NCI-H1105 treated with DMSO at 0.1 percent for 48 hours (cell line): ENCODE results near the gene MRPS24.
"Not testable (repeated sequence)": the region's sequence is repeated elsewhere in the genome, so short reads cannot be mapped to it uniquely, and the experiment has no call there.

Source experiments
- DNase-seq: peaks from one replicate; lab custom pipeline; 2025; lab: John Stamatoyannopoulos, UW

The MRPS24 gene

DNA sequence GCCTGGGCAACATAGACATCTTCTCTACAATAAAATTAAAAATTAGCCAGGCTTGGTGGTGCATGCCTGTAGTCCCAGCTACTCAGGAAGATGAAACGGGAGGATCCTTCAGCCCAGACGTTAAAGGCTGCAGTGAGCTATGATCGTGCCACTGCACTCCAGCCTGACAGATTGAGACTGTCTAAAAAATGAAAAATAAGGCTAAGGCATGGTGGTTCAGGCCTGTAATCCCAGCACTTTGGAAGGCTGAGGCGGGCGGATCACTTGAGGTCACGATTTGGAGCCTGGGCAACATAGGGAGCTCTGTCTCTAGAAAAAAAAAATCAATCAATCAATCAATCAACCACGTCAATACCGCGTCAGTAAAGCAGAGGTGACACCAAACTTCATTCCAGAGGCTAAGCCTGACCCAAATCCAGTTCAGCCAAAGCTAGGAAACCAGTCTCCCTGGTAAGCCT lies 31.1 kb downstream of the MRPS24 start:
- DNase-seq: no peak

DNA sequence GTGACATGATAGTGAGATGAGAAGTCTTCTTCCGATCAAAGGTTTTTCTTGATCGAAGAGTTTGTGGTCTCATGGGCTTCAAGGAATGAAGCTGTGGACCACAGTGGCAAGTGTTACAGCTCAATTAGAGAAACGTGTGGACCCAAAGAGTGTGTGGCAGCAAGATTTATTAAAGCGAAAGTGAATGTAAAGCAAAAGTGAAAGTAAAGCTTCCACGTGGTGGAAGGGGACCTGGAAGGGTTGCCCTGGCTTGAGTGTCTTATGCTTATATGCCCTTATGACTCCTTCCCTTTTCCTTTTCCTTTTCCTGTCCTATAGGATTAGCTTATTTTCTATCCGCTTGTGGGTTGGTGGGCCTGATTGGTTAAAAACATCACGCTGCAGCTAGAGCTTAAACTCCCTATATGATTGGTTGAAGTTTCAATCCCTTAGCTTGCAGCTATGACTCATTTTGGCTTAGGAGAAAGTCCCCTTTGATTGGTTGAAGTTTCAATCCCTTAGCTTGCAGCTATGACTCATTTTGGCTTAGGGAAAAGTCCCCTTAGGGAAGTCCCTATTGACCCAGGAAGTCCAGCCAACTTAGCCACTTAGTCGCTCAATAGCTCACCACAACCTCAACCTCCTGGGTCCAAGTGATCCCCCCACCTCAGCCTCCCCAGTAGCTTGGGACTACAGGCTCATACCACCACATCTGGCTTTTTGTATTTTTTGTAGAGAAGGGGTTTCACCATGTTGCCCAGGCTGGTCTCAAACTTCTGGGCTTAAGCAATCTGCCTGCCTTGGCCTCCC lies 34.7 kb downstream of the MRPS24 start:
- no peak for DNase-seq

DNA sequence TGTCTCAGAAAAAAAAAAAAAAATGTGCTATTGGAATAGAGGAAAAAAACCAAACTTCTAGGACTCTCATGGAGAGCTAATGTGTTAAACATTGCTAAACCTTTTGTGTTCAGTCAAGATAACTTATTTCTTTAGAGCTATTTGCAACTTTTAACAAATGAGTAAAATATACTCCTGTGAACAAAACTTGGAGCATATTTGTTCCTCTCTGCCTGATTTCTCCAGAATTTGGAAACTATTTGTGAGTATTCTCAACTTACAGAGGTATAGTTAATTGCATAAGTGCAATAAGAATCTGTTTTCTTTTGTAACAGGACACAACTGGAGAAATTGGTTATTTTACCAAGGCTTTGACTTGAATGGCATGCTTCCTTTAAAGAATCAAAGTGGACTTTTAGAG lies 38.4 kb downstream of the MRPS24 start:
- DNase-seq: not testable (repeated sequence)

DNA sequence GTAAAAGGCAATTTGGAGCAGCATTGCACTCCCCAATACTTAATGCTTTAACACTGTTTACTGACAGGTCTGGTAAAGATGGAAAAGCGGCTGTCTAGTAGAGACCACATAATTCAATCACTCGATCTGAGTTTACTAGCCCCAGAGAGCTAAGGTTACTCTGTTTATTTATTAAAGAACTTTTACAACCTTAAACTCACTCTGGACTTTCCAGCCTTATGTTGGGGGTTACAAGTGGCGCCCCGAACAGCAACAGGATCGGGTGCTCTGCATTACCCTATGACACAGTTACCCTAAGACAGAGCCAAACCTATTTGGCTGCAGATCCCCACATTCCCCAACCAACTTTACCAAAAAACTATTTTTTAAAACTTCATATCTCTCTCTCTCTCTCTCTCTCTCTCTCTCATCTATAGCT lies 43.9 kb downstream of the MRPS24 start:
- DNase-seq: no peak

DNA sequence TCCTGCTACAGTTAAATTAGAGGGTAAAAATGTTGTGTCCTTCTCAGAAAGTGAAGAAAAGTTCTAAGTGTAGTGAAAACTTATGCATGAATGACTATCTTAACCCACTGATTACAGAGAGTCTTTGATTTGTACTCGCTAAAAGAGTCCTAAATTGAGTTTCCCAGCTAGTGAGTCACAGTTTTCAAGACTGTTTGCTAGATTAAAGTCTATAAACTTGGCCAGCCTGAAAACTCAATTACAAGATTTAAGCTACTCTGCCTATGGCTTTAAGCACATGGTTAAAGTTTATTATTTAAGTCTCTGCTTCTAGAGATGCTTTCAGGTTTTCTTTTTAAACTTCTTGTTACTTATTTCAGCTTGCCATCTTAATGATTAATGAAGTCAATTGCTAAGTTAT lies 44.4 kb downstream of the MRPS24 start:
- DNase-seq: no peak

DNA sequence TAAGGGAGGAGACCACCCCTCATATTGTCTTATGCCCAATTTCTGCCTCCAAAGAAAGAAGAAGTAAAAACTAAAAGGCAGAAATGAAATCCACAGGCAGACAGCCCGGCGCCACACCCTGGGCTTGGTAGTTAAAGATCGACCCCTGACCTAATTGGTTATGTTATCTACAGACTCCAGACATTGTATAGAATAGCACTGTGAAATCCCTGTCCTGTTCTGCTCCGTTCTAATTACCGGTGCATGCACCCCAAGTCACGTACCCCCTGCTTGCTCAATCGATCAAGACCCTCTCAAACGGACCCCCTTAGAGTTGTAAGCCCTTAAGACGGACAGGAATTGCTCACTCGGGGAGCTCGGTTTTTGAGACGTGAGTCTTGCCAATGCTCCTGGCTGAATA lies 44.8 kb downstream of the MRPS24 start:
- not testable (repeated sequence) for DNase-seq

DNA sequence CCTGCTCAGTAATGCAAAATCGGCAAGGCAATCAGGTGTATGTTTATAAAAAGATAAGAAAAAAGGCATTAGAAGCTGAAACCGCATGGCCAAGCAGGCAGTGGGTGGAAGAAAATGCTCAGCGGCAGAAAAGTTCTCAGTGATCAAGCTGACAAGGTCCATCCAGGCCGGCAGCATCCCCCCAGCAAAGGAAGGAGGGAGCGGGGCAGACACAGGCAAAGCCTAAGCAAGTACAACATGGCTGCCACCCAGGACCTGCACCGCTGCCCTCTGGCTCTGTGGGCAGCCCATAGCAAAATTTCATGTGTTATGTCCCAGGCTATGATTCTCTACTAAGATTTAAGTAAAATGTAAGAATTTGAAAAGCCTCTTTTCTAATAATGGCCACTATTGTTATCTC lies 45.4 kb downstream of the MRPS24 start:
- DNase-seq: no peak

DNA sequence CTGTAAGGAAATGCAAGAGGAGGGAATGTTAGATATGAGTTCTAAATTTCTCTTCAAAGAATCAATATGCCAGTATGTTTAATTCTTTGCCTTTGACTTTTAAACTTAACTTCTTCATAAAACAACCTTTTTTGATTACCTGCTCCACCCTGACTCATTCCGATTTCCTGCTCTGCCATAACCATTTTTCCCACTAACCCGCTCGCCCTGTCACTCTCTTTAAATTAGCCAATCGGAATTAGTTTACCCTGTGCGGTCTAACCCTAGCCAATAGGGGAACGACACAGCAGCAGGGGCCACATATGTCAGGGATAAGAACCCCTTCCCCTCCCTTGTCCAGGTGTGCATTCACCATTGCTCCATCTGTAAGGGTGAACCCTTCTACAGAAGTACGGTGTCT lies 45.9 kb downstream of the MRPS24 start:
- DNase-seq: not testable (repeated sequence)
